K562 (cell line): ENCODE data around the gene FMNL1. TPM values are rescaled to one million over a fixed set of nuclear protein-coding genes. Genes with fewer than 3 reads are reported as not detected.

Experiments used
- ATAC-seq: fragments of 200-7000 bp; cut with Tn5 transposase; 3 replicates; pipeline ENCODE4 v1.9.1; 2020; ENCODE audit warnings: moderate library complexity
- BruUV-seq: library from RNA; stranded (reverse); fragments of 400-500 nt; replicated peaks from 2 replicates; lab custom pipeline; 2021; lab: Mats Ljungman, UMichigan
- CTCF ChIA-PET: fragments of 300-600 bp; formaldehyde crosslinking; extraction: SDS; loops from one replicate; lab custom pipeline; 2021; ENCODE audit warnings: low intra/inter-chr PET ratio; lab: Yijun Ruan, JAX
- POLR2A ChIA-PET: fragments of 300-600, 350-650 bp; sonication (Branson Sonifier 250); formaldehyde crosslinking; extraction: SDS; loops from one replicate; lab custom pipeline; 2021; ENCODE audit warnings: antibody characterized with exemption, inconsistent platforms; lab: Yijun Ruan, JAX
- DNase-seq, 4 experiments: peaks; one replicate each; pipeline versions ENCODE4 v3.0.0 to v3.0.0-alpha.2; 2011 to 2018; ENCODE audit warnings: low spot score in 3 of 4, mixed read lengths in 3 of 4; ENCODE audit errors: extremely low read depth in 1 of 4
- FAIRE-seq: peaks from 2 replicates; lab custom pipeline; 2011; peaks lifted over from hg19 to GRCh38; lab: Jason Lieb, UNC
- H2AFZ ChIP-seq: 2 replicates; pipeline ENCODE4 v1.6.0; 2011; ENCODE audit warnings: low read depth, low read length, control low read depth, inconsistent platforms
- H3K27ac ChIP-seq: fragments of 200-600 bp; 3 replicates; pipeline ENCODE4 v1.8.0; 2011; ENCODE audit warnings: low read depth, mild to moderate bottlenecking, control low read depth, inconsistent platforms, low read length, moderate library complexity, mixed read lengths; ENCODE audit errors: extremely low read depth
- H3K27me3 ChIP-seq, 2 experiments: fragments of 300-600 bp in 1 of 2; 2 replicates in 1 of 2; 3 replicates in 1 of 2; pipeline versions ENCODE4 v1.6.0 to v1.8.0; 2011; ENCODE audit warnings: inconsistent platforms in 2 of 2, low read length in 2 of 2, mild to moderate bottlenecking in 1 of 2, mixed read lengths in 1 of 2, moderate library complexity in 1 of 2; ENCODE audit not compliant: control insufficient read depth in 2 of 2, insufficient read depth in 2 of 2
- H3K36me3 ChIP-seq: fragments of 300-600 bp; 3 replicates; pipeline ENCODE4 v1.8.0; 2011; ENCODE audit warnings: mild to moderate bottlenecking, low read length, inconsistent platforms; ENCODE audit not compliant: control insufficient read depth, insufficient read depth
- H3K4me1 ChIP-seq, 2 experiments: fragments of 200-600 bp in 1 of 2; replicated peaks in 1 of 2; 2 replicates in 1 of 2; 3 replicates in 1 of 2; pipeline versions ENCODE4 v1.5.1 to v1.8.0; 2011; ENCODE audit warnings: inconsistent platforms in 2 of 2, low read length in 2 of 2, mild to moderate bottlenecking in 1 of 2, mixed read lengths in 1 of 2, moderate library complexity in 1 of 2; ENCODE audit not compliant: control insufficient read depth in 2 of 2, insufficient read depth in 2 of 2
- H3K4me2 ChIP-seq: 2 replicates; pipeline ENCODE4 v1.6.1; 2011; ENCODE audit warnings: low read length, control low read depth, inconsistent platforms, mixed read lengths; ENCODE audit not compliant: insufficient read depth
- H3K4me3 ChIP-seq: fragments of 200-600 bp; sonication (generic), shearing (Covaris generic); 2 replicates; pipeline ENCODE4 v1.5.1; 2016; ENCODE audit warnings: control low read depth, inconsistent platforms
- H3K79me2 ChIP-seq: fragments of 200-600 bp; 3 replicates; pipeline ENCODE4 v1.8.0; 2011; ENCODE audit warnings: low read length, inconsistent platforms; ENCODE audit not compliant: control insufficient read depth, insufficient read depth
- H3K9ac ChIP-seq, 2 experiments: 2 replicates each; pipeline versions ENCODE4 v1.6.0 to v1.6.1; 2011; ENCODE audit warnings: low read depth in 2 of 2, low read length in 2 of 2, control low read depth in 1 of 2, inconsistent platforms in 1 of 2, mild to moderate bottlenecking in 1 of 2, mixed read lengths in 1 of 2; ENCODE audit not compliant: insufficient read depth in 1 of 2
- H3K9me1 ChIP-seq: one replicate; pipeline ENCODE4 v1.6.0; 2011; ENCODE audit warnings: inconsistent platforms, mild to moderate bottlenecking, low read length, moderate library complexity; ENCODE audit not compliant: control insufficient read depth, insufficient read depth
- H3K9me3 ChIP-seq: replicated peaks from 2 replicates; pipeline ENCODE4 v1.5.1; 2011; ENCODE audit warnings: low read depth, low read length, inconsistent platforms; ENCODE audit not compliant: control insufficient read depth, insufficient read depth
- H4K20me1 ChIP-seq: replicated peaks from 2 replicates; pipeline ENCODE4 v1.6.1; 2011; ENCODE audit warnings: low read length, inconsistent platforms, mixed read lengths; ENCODE audit not compliant: control insufficient read depth, insufficient read depth
- HCFC1 ChIP-seq: IDR thresholded peaks from 2 replicates; pipeline ENCODE4 v1.6.1; 2012; ENCODE audit warnings: low read depth, low read length, improper control_type of control experiment
- PCBP2 ChIP-seq: fragments of 200-400 bp; formaldehyde crosslinking; IDR thresholded peaks from 2 replicates; pipeline ENCODE4 v1.6.1; 2018; ENCODE audit warnings: low read length, low read depth, mild to moderate bottlenecking, moderate library complexity; ENCODE audit not compliant: poor library complexity, severe bottlenecking
- PHTF2 ChIP-seq: fragments of 250-450 bp; sonication (Bioruptor Pico); IDR thresholded peaks from 2 replicates; pipeline ENCODE4 v1.5.0; 2021; ENCODE audit warnings: mild to moderate bottlenecking
- SRSF9 ChIP-seq: fragments of 200-400 bp; formaldehyde crosslinking; IDR thresholded peaks from 2 replicates; pipeline ENCODE4 v1.6.1; 2017; ENCODE audit warnings: low read depth, low read length, borderline replicate concordance
- ZNF263 ChIP-seq: sonication (generic); formaldehyde crosslinking; IDR thresholded peaks from 2 replicates; pipeline ENCODE4 v1.8.0; 2022; ENCODE audit warnings: mild to moderate bottlenecking, missing genetic modification reagents, borderline replicate concordance
- ZNF282 ChIP-seq: sonication (generic); formaldehyde crosslinking; IDR thresholded peaks from 2 replicates; pipeline ENCODE4 v1.8.1; 2023; ENCODE audit warnings: missing genetic modification reagents
- ZNF41 ChIP-seq: fragments of 250-450 bp; sonication (Bioruptor Pico); conservative IDR thresholded peaks from 2 replicates; pipeline ENCODE4 v1.4.0; 2020; ENCODE audit warnings: mild to moderate bottlenecking
- WGBS: fragments of 100-300 bp; shearing (Covaris generic); methylation state at CpG from one replicate; pipeline ENCODE4 v1.1.6; 2016; ENCODE audit warnings: low coverage, mixed read lengths; ENCODE audit not compliant: insufficient coverage; ENCODE audit errors: missing lambda C conversion rate; 5-methylcytosine and 5-hydroxymethylcytosine counted together
- in situ Hi-C: fragments of 300-500 bp; cut with MboI; formaldehyde crosslinking; loops from 4 replicates; pipeline ENCODE4 v1.15.0; 2018; ENCODE audit warnings: inconsistent platforms, mixed read lengths
- intact Hi-C: fragments of 100-400 bp; cut with micrococcal nuclease; formaldehyde crosslinking; loops from 2 replicates; pipeline ENCODE4 v1.14.2; 2022
- polyA plus RNA-seq, 8 experiments: library from polyadenylated mRNA; depleted of rRNA in 4 of 8; stranded (reverse) in 5 of 8; unstranded in 3 of 8; fragments of >200 nt; fragmentation: Nextera tagmentation in 2 of 8; fragmentation: Illumina TruSeq in 1 of 8; extraction: Ambion mirVana in 2 of 8; extraction: Trizol in 1 of 8; gene quantifications; 2 replicates each; pipeline versions ENCODE4 v1.2.1 to v1.2.3, GENCODE V29; 2011 to 2014; ENCODE audit warnings: inconsistent platforms in 1 of 8, missing spikeins in 1 of 8
- total RNA-seq, 7 experiments: library from RNA; depleted of rRNA in 6 of 7; stranded (reverse); fragments of >200 nt in 6 of 7; fragmentation: Illumina TruSeq in 2 of 7; extraction: Trizol in 2 of 7; gene quantifications; 2 replicates each; pipeline versions ENCODE4 v1.2.1 to v1.2.3, GENCODE V29; 2011 to 2021; ENCODE audit warnings: low replicate concordance in 1 of 7

FMNL1 gene
- total and polyA plus RNA-seq, 9 of the 15 experiments (the other 6 are each of a cell fraction or from before 2014, with no cell fraction given): 0.70 to 36.6 (median 7.7) TPM

- no peaks in the 10 kb centered on the region; a peak in 1 of 5 replicates for H3K4me1 ChIP-seq
- no peaks in the 10 kb centered on the region for H3K9me1 ChIP-seq
- no peaks in the 10 kb centered on the region for H3K36me3 ChIP-seq
- WGBS: 22% methylated on average over 7 of the region's 7 CpGs
- ChIA-PET CTCF (no interaction called here), POLR2A (interaction anchor here (6.9 kb wide), 1 partner anchor 37 kb away, joined by 58 read pairs; the partner anchor contains the start of gene HEXIM1)
- no TSS peak for BruUV-seq
- no peaks in the 10 kb centered on the region for H3K9me3 ChIP-seq
- H4K20me1 ChIP-seq: no peaks in the 10 kb centered on the region
- intact Hi-C loops (no loop called here), in situ Hi-C loops (no loop called here)
- H3K27me3 ChIP-seq: no peaks in the 10 kb centered on the region; a peak in 2 of 5 replicates
- DNase-seq: no peak
- H3K79me2 ChIP-seq: no peaks in the 10 kb centered on the region
- H3K9ac ChIP-seq: no peak overlapping the region
- no peak for FAIRE-seq
- no peak overlapping the region for H3K4me2 ChIP-seq
- H3K27ac ChIP-seq: no peak overlapping the region
- TF ChIP-seq ZNF263 (CRISPR knock-in tag) (no peak), PCBP2 (no peak), SRSF9 (no peak), PHTF2 (no peak), ZNF282 (no peak), HCFC1 (no peak), ZNF41 (no peak)
- no peak for ATAC-seq
- no peak overlapping the region for H2AFZ ChIP-seq
- no peak overlapping the region for H3K4me3 ChIP-seq
These were observed 34.8 kb upstream of the FMNL1 start for GRCh38 chr17:45186801-45187354.
